ENCODE data around the gene RAD51B. TPM values are rescaled to one million over a fixed set of nuclear protein-coding genes. Genes with fewer than 3 reads are reported as not detected.

RAD51B gene
- total RNA-seq, 4 donors from 2014 or later, result 5.0 to 31.8 (median 20.6) TPM

- DNase-seq, result no peak
- no peak overlapping the region for H3K27ac ChIP-seq
- no peaks in the 10 kb centered on the region for H3K9me3 ChIP-seq
- intact Hi-C loops (cut with DNase I; ENCODE audit: low total_unique reads), result no loop called here
- H3K4me3 ChIP-seq, result no peak overlapping the region
- in situ Hi-C loops (cut with MboI; ENCODE audit: low pct_ligation_motif_present in 1 of 4, low pct_unique_long_range_greater_than_20kb in 1 of 4, low sequenced_read_pairs in 3 of 4), result no loop called here
- no peaks in the 10 kb centered on the region for H3K36me3 ChIP-seq
- H3K4me1 ChIP-seq, result peaks cover 3 to 39% (median 16%) of the 10 kb centered on the region in 4 donors
- 94 to 100% methylated on average over 1 to 3 of the region's 3 CpGs for WGBS, 2 donors (ENCODE audit: low coverage in 1 of 2)
- no peak for TF ChIP-seq POLR2A (IDR thresholded peaks at IDR 0.05)
- TF ChIP-seq, protein P1, sequence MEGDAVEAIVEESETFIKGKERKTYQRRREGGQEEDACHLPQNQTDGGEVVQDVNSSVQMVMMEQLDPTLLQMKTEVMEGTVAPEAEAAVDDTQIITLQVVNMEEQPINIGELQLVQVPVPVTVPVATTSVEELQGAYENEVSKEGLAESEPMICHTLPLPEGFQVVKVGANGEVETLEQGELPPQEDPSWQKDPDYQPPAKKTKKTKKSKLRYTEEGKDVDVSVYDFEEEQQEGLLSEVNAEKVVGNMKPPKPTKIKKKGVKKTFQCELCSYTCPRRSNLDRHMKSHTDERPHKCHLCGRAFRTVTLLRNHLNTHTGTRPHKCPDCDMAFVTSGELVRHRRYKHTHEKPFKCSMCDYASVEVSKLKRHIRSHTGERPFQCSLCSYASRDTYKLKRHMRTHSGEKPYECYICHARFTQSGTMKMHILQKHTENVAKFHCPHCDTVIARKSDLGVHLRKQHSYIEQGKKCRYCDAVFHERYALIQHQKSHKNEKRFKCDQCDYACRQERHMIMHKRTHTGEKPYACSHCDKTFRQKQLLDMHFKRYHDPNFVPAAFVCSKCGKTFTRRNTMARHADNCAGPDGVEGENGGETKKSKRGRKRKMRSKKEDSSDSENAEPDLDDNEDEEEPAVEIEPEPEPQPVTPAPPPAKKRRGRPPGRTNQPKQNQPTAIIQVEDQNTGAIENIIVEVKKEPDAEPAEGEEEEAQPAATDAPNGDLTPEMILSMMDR (IDR thresholded peaks at IDR 0.05), result no peak
- TF ChIP-seq EP300 (IDR thresholded peaks at IDR 0.05; ENCODE audit: low read depth), result no peak
- TF ChIP-seq POLR2AphosphoS5 (IDR thresholded peaks at IDR 0.05), result no peak
- H3K27me3 ChIP-seq, result no peaks in the 10 kb centered on the region
Observed at GRCh38 chr14:68724914-68725313, 905.3 kb downstream of the RAD51B start.

DNA sequence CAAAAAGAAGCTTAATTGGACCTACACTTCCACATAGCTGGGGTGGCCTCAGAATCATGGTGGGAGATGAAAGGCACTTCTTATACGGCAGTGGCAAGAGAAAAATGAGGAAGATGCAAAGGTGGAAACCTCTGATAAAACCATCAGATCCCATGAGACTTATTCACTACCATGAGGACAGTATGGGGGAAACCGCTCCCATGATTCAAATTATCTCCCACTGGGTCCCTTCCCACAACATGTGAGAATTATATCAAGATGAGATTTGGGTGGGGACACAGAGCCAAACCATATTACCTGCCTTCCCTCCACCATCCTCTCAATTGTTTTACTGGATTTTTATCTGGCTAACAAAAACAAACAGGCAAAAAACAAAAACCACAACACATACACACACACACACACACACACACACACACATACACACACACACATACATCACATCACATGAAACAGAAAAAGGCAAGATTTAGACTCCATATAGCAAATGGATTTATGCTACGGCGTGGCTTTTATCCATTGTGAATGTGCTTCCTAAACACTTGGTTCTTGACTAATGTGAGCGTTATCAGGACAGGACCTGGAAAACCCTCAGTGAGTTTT, 906.6 kb downstream of the RAD51B start:
- Histone ChIP-seq H3K27me3 (no peaks in the 10 kb centered on the region), H3K4me1 (peaks cover 3 to 41% (median 16%) of the 10 kb centered on the region in 4 donors), H3K9me3 (no peaks in the 10 kb centered on the region), H3K27ac (no peak overlapping the region), H3K4me3 (no peak overlapping the region), H3K36me3 (no peaks in the 10 kb centered on the region)
- intact Hi-C loops (cut with DNase I; ENCODE audit: low total_unique reads) (no loop called here), in situ Hi-C loops (cut with MboI; ENCODE audit: low pct_ligation_motif_present in 1 of 4, low pct_unique_long_range_greater_than_20kb in 1 of 4, low sequenced_read_pairs in 3 of 4) (no loop called here)
- 60 to 94% methylated on average over 2 to 5 of the region's 5 CpGs for WGBS, 2 donors (ENCODE audit: low coverage in 1 of 2)
- DNase-seq, result no peak
- TF ChIP-seq POLR2A (IDR thresholded peaks at IDR 0.05) (no peak), POLR2AphosphoS5 (IDR thresholded peaks at IDR 0.05) (no peak), EP300 (IDR thresholded peaks at IDR 0.05; ENCODE audit: low read depth) (no peak)
- TF ChIP-seq, protein P1 (IDR thresholded peaks at IDR 0.05), result no peak

GRCh38 chr14:68727315-68728047, 907.9 kb downstream of the RAD51B start:
- intact Hi-C loops (cut with DNase I; ENCODE audit: low total_unique reads), result no loop called here
- peaks cover 3 to 41% (median 16%) of the 10 kb centered on the region in 4 donors for H3K4me1 ChIP-seq
- 29 to 48% methylated on average over 3 to 5 of the region's 5 CpGs for WGBS, 2 donors (ENCODE audit: low coverage in 1 of 2)
- TF ChIP-seq POLR2A (IDR thresholded peaks at IDR 0.05) (no peak), EP300 (IDR thresholded peaks at IDR 0.05; ENCODE audit: low read depth) (no peak), POLR2AphosphoS5 (IDR thresholded peaks at IDR 0.05) (no peak)
- TF ChIP-seq, protein P1 (IDR thresholded peaks at IDR 0.05), result no peak
- no peaks in the 10 kb centered on the region for H3K9me3 ChIP-seq
- in situ Hi-C loops (cut with MboI; ENCODE audit: low pct_ligation_motif_present in 1 of 4, low pct_unique_long_range_greater_than_20kb in 1 of 4, low sequenced_read_pairs in 3 of 4), result no loop called here
- H3K27ac ChIP-seq, result peak overlapping the region; percentile 16 to 47 (median 30)
- no peaks in the 10 kb centered on the region for H3K36me3 ChIP-seq
- H3K4me3 ChIP-seq, result no peak overlapping the region
- DNase-seq, result no peak
- H3K27me3 ChIP-seq, result no peaks in the 10 kb centered on the region

DNA sequence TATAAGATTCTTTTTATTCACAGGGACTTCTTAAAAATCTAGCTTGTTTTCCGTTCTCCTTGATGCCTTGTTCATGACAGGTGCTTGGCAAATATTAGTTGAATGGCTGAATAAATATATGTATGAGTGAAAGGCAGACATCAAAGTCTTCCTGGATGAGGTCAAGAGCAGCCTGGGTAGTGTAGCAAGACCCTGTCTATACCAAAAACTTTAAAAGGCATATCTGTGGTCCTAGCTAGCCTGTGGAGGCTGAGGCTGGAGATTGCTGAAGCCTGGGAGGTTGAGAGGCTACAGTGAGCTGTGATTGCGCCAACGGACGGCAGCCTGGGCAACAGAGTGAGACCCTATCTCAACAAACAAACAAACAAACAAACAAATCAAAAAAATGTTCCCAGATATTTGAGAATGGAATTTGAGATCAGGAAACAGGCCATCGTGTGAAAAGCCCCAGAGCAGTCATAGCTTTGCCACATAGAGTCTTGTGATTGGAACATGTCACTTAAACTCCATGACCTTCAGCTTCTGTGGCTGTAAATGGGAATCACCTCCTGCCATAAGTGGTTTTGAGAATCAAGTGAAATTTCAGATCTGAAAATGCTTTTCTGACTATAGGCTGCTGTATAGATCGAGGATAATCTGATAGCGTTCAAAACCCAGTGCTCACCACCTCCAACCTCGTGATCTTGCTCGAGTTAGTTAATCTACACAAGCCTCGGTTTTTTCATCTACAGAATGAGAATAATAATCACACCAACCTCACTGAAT, 908.9 kb downstream of the RAD51B start:
- intact Hi-C loops (cut with DNase I; ENCODE audit: low total_unique reads) (no loop called here), in situ Hi-C loops (cut with MboI; ENCODE audit: low pct_ligation_motif_present in 1 of 4, low pct_unique_long_range_greater_than_20kb in 1 of 4, low sequenced_read_pairs in 3 of 4) (no loop called here)
- no peak for DNase-seq
- Histone ChIP-seq H3K9me3 (no peaks in the 10 kb centered on the region), H3K4me3 (no peak overlapping the region), H3K27me3 (no peaks in the 10 kb centered on the region), H3K4me1 (peaks cover 0 to 41% (median 12%) of the 10 kb centered on the region in 4 donors), H3K36me3 (no peaks in the 10 kb centered on the region), H3K27ac (peak overlapping the region; percentile 11 to 47 (median 30))
- 70 to 84% methylated on average over 5 to 10 of the region's 10 CpGs for WGBS, 2 donors (ENCODE audit: low coverage in 1 of 2)
- TF ChIP-seq, protein P1 (IDR thresholded peaks at IDR 0.05), result no peak
- TF ChIP-seq POLR2AphosphoS5 (IDR thresholded peaks at IDR 0.05) (no peak), EP300 (IDR thresholded peaks at IDR 0.05; ENCODE audit: low read depth) (no peak), POLR2A (IDR thresholded peaks at IDR 0.05) (no peak)
